HCT116 (cell line): ENCODE results near the gene SLC66A1. TPM values are rescaled to one million over a fixed set of nuclear protein-coding genes. Genes with fewer than 3 reads are reported as not detected.

Experiments
- ATAC-seq: fragments of 200-7000 bp; cut with Tn5 transposase; 2 replicates; pipeline ENCODE4 v1.9.1; 2020; ENCODE audit warnings: mild to moderate bottlenecking, moderate library complexity
- BruUV-seq: library from RNA; stranded (reverse); fragments of 400-500 nt; replicated peaks from 2 replicates; lab custom pipeline; 2021; lab: Mats Ljungman, UMichigan
- CTCF ChIA-PET: fragments of 300-600 bp; sonication (Branson Sonifier 250); formaldehyde crosslinking; loops from one replicate; lab custom pipeline; 2021; ENCODE audit warnings: antibody characterized with exemption; lab: Charles Lee
- POLR2A ChIA-PET: fragments of 300-600, 350-600 bp; sonication (Branson Sonifier 250); formaldehyde crosslinking; loops from one replicate; lab custom pipeline; 2021; ENCODE audit warnings: antibody characterized with exemption; lab: Charles Lee
- RAD21 ChIA-PET, 2 experiments: fragments of 300-600 bp; sonication (Branson Sonifier 250); formaldehyde crosslinking; loops; one replicate each; lab custom pipeline; 2023; ENCODE audit warnings: low total read pairs in 2 of 2; ENCODE audit not compliant: uncharacterized antibody in 2 of 2, unreplicated experiment in 2 of 2, low non-redundant PET in 1 of 2; lab: Charles Lee
- DNase-seq: peaks from one replicate; pipeline ENCODE4 v3.0.0-alpha.2; 2010; ENCODE audit warnings: low read depth, low spot score
- H2AFZ ChIP-seq: fragments of 200-600 bp; shearing (Covaris generic), sonication (generic); 2 replicates; pipeline ENCODE4 v1.6.1; 2017; ENCODE audit warnings: low read depth, mixed run types, mixed read lengths, antibody characterized with exemption, low read length; ENCODE audit not compliant: poor library complexity, severe bottlenecking
- H3K27ac ChIP-seq: 2 replicates; pipeline ENCODE4 v1.5.1; 2012; ENCODE audit warnings: low read depth, low read length
- H3K27me3 ChIP-seq: fragments of 200-600 bp; sonication (generic); 2 replicates; pipeline ENCODE4 v1.6.1; 2016; ENCODE audit warnings: mixed run types, low read length, mixed read lengths; ENCODE audit not compliant: insufficient read depth
- H3K36me3 ChIP-seq, 2 experiments: fragments of 200-500 bp in 1 of 2; fragments of 200-600 bp in 1 of 2; sonication (Bioruptor generic) in 1 of 2; sonication (generic) in 1 of 2; 2 replicates each; pipeline versions ENCODE4 v1.5.1 to v1.6.1; 2014 to 2016; ENCODE audit warnings: low read length in 2 of 2, inconsistent platforms in 1 of 2, mixed read lengths in 1 of 2, mixed run types in 1 of 2; ENCODE audit not compliant: insufficient read depth in 2 of 2, control insufficient read depth in 1 of 2
- H3K4me1 ChIP-seq, 2 experiments: fragments of 200-600 bp in 1 of 2; sonication (generic) in 1 of 2; 2 replicates each; pipeline versions ENCODE4 v1.5.1 to v1.6.1; 2012 to 2017; ENCODE audit warnings: low read length in 2 of 2, inconsistent platforms in 1 of 2, mild to moderate bottlenecking in 1 of 2, mixed read lengths in 1 of 2, mixed run types in 1 of 2, moderate library complexity in 1 of 2; ENCODE audit not compliant: insufficient read depth in 2 of 2, control insufficient read depth in 1 of 2
- H3K4me2 ChIP-seq: fragments of 200-600 bp; sonication (generic); 2 replicates; pipeline ENCODE4 v1.6.1; 2017; ENCODE audit warnings: mixed run types, low read length, mixed read lengths
- H3K4me3 ChIP-seq, 2 experiments: fragments of 200-600 bp in 1 of 2; sonication (generic) in 1 of 2; replicated peaks in 1 of 2; 2 replicates each; pipeline ENCODE4 v1.5.1; 2011 to 2016; ENCODE audit warnings: low read length in 2 of 2, control low read depth in 1 of 2, low read depth in 1 of 2, mild to moderate bottlenecking in 1 of 2, mixed read lengths in 1 of 2, mixed run types in 1 of 2
- H3K79me2 ChIP-seq: fragments of 200-600 bp; sonication (generic); 2 replicates; pipeline ENCODE4 v1.6.1; 2017; ENCODE audit warnings: mild to moderate bottlenecking, mixed run types, low read length, moderate library complexity, mixed read lengths; ENCODE audit not compliant: insufficient read depth
- H3K9ac ChIP-seq: fragments of 200-600 bp; sonication (generic); 2 replicates; pipeline ENCODE4 v1.6.1; 2016; ENCODE audit warnings: low read length, mixed read lengths
- H3K9me2 ChIP-seq: fragments of 200-600 bp; sonication (generic), shearing (Covaris generic); 2 replicates; pipeline ENCODE4 v1.6.1; 2017; ENCODE audit warnings: mixed run types, mild to moderate bottlenecking, moderate library complexity; ENCODE audit not compliant: insufficient read depth
- H3K9me3 ChIP-seq, 2 experiments: fragments of 200-500 bp in 1 of 2; fragments of 200-600 bp in 1 of 2; sonication (Bioruptor generic) in 1 of 2; sonication (generic) in 1 of 2; 2 replicates each; pipeline ENCODE4 v1.6.1; 2014 to 2017; ENCODE audit warnings: low read length in 2 of 2, mixed read lengths in 2 of 2, inconsistent platforms in 1 of 2, low read depth in 1 of 2, mild to moderate bottlenecking in 1 of 2, mixed run types in 1 of 2, moderate library complexity in 1 of 2; ENCODE audit not compliant: control insufficient read depth in 1 of 2, insufficient read depth in 1 of 2
- H4K20me1 ChIP-seq: fragments of 200-600 bp; sonication (generic), shearing (Covaris generic); 2 replicates; pipeline ENCODE4 v1.6.1; 2017; ENCODE audit warnings: mixed run types, mild to moderate bottlenecking, moderate library complexity; ENCODE audit not compliant: insufficient read depth
- CEBPB ChIP-seq: IDR thresholded peaks from 2 replicates; pipeline ENCODE4 v1.6.1; 2012; ENCODE audit warnings: low read depth
- EGR1 ChIP-seq: IDR thresholded peaks from 2 replicates; pipeline ENCODE4 v1.6.1; 2012; ENCODE audit warnings: low read depth
- ELF1 ChIP-seq: IDR thresholded peaks from 2 replicates; pipeline ENCODE4 v1.6.1; 2012; ENCODE audit warnings: low read depth, borderline replicate concordance
- EZH2phosphoT487 ChIP-seq: fragments of 200-600 bp; IDR thresholded peaks from 2 replicates; pipeline ENCODE4 v1.6.1; 2018; ENCODE audit warnings: antibody characterized with exemption, borderline replicate concordance
- FOSL1 ChIP-seq: IDR thresholded peaks from 2 replicates; pipeline ENCODE4 v1.6.1; 2012; ENCODE audit warnings: low read depth
- JUND ChIP-seq: IDR thresholded peaks from 2 replicates; pipeline ENCODE4 v1.6.1; 2012
- POLR2A ChIP-seq: IDR thresholded peaks from 2 replicates; pipeline ENCODE4 v1.7.0; 2011; ENCODE audit warnings: borderline replicate concordance; ENCODE audit not compliant: insufficient read depth, insufficient read length; ENCODE audit errors: extremely low read depth
- RAD21 ChIP-seq: IDR thresholded peaks from 2 replicates; pipeline ENCODE4 v1.6.1; 2012; ENCODE audit warnings: low read depth, mild to moderate bottlenecking
- SIN3A ChIP-seq: IDR thresholded peaks from 2 replicates; pipeline ENCODE4 v1.6.1; 2012; ENCODE audit warnings: low read depth
- SP1 ChIP-seq: IDR thresholded peaks from 2 replicates; pipeline ENCODE4 v1.6.1; 2012; ENCODE audit warnings: low read depth
- SRF ChIP-seq: IDR thresholded peaks from 2 replicates; pipeline ENCODE4 v1.6.1; 2012; ENCODE audit warnings: low read depth
- TCF7L2 ChIP-seq: IDR thresholded peaks from 2 replicates; pipeline ENCODE4 v1.7.0; 2011; ENCODE audit warnings: borderline replicate concordance, inconsistent platforms; ENCODE audit not compliant: insufficient read depth, insufficient read length; ENCODE audit errors: extremely low read depth
- YY1 ChIP-seq: IDR thresholded peaks from 2 replicates; pipeline ENCODE4 v1.6.1; 2011; ENCODE audit warnings: low read length, low read depth, moderate library complexity, mild to moderate bottlenecking; ENCODE audit not compliant: insufficient replicate concordance; ENCODE audit errors: extremely low read depth
- ZFX ChIP-seq: fragments of 450-650 bp; IDR thresholded peaks from 2 replicates; pipeline ENCODE4 v1.6.1; 2017
- intact Hi-C: fragments of 100-400 bp; cut with micrococcal nuclease; formaldehyde crosslinking; loops from 2 replicates; pipeline ENCODE4 v1.10.0; 2022
- total RNA-seq: library from RNA; stranded (reverse); gene quantifications from one replicate; pipeline ENCODE4 v1.2.1, GENCODE V29; 2021; ENCODE audit not compliant: unreplicated experiment
- TF ChIP-seq, protein P1 (sequence below): IDR thresholded peaks from 2 replicates; pipeline ENCODE4 v1.6.1; 2012
- TF ChIP-seq, protein P2 (sequence below), 3 experiments: fragments of 200-600 bp in 1 of 3; sonication (generic) in 1 of 3; IDR thresholded peaks in 2 of 3; conservative IDR thresholded peaks in 1 of 3; 2 replicates each; pipeline ENCODE4 v1.5.1; 2012 to 2017; ENCODE audit warnings: low read depth in 2 of 3, low read length in 2 of 3, antibody characterized with exemption in 1 of 3, borderline replicate concordance in 1 of 3, control low read depth in 1 of 3, mild to moderate bottlenecking in 1 of 3, mixed read lengths in 1 of 3, mixed run types in 1 of 3, moderate library complexity in 1 of 3; ENCODE audit not compliant: insufficient read depth in 1 of 3
- TF ChIP-seq, protein P3 (sequence below): IDR thresholded peaks from 2 replicates; pipeline ENCODE4 v1.6.1; 2011; ENCODE audit warnings: mild to moderate bottlenecking, low read length, moderate library complexity; ENCODE audit not compliant: insufficient replicate concordance; ENCODE audit errors: extremely low read depth

The SLC66A1 gene
- total RNA-seq, 1 experiment from 2014 or later: 11.1 TPM

DNA sequence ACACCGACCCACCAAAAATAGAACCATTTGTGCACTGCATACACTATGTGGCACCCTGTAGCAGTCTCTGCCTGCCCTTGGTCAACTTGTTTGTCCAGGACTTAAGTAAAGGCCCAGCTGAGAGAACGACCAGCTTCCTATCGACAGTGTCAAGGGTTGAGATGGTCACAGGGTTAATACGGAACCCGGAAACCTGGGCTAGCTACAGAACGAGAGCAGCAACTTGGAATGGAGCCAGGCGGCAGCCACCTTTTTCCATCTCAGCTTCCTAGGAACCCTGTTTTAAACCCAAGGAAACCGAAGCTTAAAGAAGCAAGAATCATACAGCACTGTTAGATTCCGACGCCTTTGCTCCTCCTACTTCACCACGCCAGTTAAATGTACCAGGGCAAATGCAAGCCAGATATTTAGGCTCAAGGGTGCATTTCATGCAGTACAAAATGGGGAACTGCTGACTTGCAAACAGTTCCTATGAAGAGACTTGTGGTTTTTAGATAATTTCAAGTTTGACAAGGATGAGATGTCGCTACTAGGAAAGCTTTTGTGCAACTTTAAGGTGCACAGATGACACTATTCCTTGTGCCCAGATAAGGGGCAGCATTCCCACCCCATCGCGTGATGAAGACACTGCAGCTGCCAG lies 35.5 kb downstream of the SLC66A1 start:
- Histone ChIP-seq H4K20me1 (no peaks in the 10 kb centered on the region), H3K9me3 (no peaks in the 10 kb centered on the region), H3K36me3 (0 out of 4 replicates have a peak, but pooled peaks cover 0 to 6% of the 10 kb centered on the region in 2 experiments), H3K4me2 (no peak overlapping the region), H2AFZ (no peak overlapping the region), H3K27ac (no peak overlapping the region), H3K27me3 (no peaks in the 10 kb centered on the region), H3K4me3 (no peak overlapping the region), H3K9me2 (no peaks in the 10 kb centered on the region), H3K79me2 (no peaks in the 10 kb centered on the region), H3K9ac (no peak overlapping the region), H3K4me1 (no peaks in the 10 kb centered on the region)
- BruUV-seq: no TSS peak
- ATAC-seq (no peak), DNase-seq (no peak)
- POLR2A ChIA-PET: no interaction called here
- intact Hi-C loops: no loop called here
- CTCF ChIA-PET: interaction anchor here (0.5 to 1.4 kb wide), 2 partner anchors 43 to 306 kb away, joined by 3 to 6 read pairs; no protein-coding TSS in a partner anchor
- RAD21 ChIA-PET: no interaction called here
- TF ChIP-seq FOSL1 (no peak), JUND (no peak), EGR1 (no peak), ELF1 (no peak), SRF (no peak), ZFX (no peak), POLR2A (no peak), SIN3A (no peak), RAD21 (no peak), EZH2phosphoT487 (no peak), SP1 (no peak), YY1 (no peak), CEBPB (no peak), TCF7L2 (no peak)
- TF ChIP-seq, protein P1, sequence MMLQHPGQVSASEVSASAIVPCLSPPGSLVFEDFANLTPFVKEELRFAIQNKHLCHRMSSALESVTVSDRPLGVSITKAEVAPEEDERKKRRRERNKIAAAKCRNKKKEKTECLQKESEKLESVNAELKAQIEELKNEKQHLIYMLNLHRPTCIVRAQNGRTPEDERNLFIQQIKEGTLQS: no peak
- TF ChIP-seq, protein P2, sequence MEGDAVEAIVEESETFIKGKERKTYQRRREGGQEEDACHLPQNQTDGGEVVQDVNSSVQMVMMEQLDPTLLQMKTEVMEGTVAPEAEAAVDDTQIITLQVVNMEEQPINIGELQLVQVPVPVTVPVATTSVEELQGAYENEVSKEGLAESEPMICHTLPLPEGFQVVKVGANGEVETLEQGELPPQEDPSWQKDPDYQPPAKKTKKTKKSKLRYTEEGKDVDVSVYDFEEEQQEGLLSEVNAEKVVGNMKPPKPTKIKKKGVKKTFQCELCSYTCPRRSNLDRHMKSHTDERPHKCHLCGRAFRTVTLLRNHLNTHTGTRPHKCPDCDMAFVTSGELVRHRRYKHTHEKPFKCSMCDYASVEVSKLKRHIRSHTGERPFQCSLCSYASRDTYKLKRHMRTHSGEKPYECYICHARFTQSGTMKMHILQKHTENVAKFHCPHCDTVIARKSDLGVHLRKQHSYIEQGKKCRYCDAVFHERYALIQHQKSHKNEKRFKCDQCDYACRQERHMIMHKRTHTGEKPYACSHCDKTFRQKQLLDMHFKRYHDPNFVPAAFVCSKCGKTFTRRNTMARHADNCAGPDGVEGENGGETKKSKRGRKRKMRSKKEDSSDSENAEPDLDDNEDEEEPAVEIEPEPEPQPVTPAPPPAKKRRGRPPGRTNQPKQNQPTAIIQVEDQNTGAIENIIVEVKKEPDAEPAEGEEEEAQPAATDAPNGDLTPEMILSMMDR (IDR thresholded peaks at IDR 0.05 in 2 of 3, conservative IDR thresholded peaks at IDR 0.05 in 1 of 3; ENCODE audit: borderline replicate concordance in 1 of 3, insufficient read depth in 1 of 3, low read depth in 2 of 3, low read length in 2 of 3): no peak
- TF ChIP-seq, protein P3, sequence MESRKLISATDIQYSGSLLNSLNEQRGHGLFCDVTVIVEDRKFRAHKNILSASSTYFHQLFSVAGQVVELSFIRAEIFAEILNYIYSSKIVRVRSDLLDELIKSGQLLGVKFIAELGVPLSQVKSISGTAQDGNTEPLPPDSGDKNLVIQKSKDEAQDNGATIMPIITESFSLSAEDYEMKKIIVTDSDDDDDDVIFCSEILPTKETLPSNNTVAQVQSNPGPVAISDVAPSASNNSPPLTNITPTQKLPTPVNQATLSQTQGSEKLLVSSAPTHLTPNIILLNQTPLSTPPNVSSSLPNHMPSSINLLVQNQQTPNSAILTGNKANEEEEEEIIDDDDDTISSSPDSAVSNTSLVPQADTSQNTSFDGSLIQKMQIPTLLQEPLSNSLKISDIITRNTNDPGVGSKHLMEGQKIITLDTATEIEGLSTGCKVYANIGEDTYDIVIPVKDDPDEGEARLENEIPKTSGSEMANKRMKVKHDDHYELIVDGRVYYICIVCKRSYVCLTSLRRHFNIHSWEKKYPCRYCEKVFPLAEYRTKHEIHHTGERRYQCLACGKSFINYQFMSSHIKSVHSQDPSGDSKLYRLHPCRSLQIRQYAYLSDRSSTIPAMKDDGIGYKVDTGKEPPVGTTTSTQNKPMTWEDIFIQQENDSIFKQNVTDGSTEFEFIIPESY: no peak
